ENCODE data around the gene ACBD4.

The ACBD4 gene

DNA sequence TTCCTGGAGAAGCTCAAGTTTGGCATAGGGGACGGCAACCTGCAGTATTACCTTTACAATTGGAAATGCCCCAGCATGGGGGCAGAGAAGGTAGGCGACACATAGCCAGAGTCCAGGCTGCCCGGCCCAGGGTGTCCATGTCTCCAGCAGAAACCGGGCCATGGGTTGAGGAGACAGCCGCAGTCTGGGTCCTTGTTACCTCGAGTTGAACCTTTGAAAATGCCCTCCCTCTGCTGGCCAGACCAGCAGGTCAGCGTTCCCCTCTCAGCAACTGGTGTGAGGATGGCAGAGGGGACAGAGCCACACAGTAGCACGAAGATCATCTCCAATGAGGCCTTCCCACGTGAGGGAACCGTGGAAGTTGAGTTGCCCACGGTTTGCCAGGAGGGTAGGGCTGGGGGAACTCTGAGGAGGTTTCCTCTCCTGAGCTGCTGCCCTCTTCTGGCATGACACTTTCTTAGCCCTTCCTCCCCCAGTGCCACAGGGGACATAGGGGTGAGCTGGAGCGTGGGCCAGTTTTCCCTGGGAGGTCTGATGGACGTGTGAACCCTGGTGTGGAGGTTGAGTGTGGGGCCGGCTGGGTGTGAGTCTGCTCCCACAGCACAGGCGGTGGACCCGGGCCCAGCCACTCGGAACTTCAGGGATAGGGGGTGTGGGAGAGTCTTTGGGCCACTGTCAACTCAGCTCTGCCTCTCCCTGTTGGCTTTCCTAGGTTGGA lies 30.4 kb upstream of the ACBD4 start:
- DNase-seq = no peak

DNA sequence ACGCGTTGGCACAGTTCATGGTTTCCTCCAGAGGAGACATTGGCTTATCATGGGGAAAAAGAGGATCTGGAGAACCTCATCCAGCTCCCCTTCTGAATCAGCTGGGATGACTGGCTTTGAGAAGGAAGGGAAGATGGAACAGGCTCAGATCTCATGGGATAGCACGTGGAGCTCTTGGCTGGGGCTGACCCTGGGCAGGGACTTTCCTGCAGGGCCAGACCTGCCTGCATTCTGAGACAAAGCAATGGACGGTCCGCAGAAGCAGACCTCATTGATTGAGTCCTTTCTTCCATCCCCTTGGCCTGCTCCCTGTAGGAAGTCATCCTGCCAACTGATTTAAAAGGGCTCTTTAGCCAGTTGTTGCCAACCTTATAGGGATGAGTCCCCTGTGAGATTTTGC lies 29.4 kb upstream of the ACBD4 start:
- DNase-seq = no peak

DNA sequence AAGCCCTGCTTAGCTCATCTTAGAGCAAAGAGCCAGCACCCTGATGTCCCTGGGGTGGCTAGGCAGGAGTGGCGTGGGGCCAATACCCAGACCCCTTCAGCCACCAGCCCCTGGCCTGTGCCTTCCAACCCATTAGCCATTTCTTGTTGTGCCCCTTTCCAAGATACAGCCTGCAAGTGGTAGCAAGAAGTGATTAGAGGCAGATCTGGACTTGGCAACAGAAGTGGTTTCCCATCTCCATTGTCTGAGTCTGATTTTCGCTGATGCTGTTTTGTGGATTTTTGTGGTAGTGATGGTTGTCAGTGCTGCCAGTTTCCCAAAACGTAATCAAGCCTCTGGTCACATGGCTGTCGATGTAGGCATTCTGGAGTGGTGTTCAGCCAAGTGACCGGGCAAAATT lies 28.9 kb upstream of the ACBD4 start:
- DNase-seq = no peak

DNA sequence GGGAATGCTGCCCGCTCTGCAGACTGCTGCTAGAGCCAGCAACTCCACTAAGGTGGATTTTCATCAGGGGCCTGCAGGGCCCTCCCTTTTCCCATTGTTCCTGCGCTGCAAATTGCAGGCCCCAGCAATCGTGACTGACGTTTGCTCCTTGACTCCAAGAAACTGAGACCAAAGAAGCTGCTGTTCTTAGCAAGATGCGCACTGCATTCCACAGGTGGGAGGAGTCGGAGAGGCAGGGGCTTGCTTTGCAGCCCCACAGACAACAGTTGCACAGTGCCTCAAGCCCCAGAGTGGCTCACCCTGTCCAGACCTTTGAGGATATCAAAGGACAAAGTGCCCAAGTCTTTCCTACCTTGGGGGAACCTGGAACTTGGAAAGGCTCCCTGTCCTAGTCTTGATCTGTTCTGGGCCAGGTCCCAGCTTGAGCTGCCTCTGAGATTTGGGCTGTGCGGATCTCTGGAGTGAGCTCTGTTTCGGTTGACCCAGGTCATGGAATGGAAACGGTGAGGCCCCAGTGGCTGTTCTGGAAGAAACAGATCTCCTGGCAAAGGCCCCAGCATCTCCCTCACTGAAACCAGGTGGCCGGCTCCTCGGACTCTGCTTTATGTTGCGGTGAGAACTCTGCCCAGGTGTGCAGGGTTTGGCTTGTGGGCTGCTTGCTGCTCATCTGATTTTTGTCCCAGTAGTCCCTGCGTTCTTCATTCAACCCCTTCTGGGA lies 28.0 kb upstream of the ACBD4 start:
- no peak for DNase-seq

DNA sequence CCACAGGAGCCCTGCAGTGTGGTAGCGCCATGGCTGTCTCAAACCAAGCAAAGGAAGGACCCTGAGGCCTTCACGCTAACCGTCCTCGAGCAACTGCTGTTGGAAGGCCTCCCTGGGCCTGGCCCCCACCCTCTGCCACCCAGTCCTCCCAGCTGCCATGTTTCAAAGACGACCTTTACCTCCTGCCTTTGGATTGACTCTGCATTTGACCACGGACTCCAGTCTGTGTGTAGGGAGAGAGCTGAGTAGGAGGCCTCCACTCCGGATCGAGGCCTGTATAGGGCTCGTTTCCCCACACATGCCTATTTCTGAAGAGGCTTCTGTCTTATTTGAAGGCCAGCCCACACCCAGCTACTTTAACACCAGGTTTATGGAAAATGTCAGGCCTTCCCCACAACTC lies 27.4 kb upstream of the ACBD4 start:
- DNase-seq = no peak

DNA sequence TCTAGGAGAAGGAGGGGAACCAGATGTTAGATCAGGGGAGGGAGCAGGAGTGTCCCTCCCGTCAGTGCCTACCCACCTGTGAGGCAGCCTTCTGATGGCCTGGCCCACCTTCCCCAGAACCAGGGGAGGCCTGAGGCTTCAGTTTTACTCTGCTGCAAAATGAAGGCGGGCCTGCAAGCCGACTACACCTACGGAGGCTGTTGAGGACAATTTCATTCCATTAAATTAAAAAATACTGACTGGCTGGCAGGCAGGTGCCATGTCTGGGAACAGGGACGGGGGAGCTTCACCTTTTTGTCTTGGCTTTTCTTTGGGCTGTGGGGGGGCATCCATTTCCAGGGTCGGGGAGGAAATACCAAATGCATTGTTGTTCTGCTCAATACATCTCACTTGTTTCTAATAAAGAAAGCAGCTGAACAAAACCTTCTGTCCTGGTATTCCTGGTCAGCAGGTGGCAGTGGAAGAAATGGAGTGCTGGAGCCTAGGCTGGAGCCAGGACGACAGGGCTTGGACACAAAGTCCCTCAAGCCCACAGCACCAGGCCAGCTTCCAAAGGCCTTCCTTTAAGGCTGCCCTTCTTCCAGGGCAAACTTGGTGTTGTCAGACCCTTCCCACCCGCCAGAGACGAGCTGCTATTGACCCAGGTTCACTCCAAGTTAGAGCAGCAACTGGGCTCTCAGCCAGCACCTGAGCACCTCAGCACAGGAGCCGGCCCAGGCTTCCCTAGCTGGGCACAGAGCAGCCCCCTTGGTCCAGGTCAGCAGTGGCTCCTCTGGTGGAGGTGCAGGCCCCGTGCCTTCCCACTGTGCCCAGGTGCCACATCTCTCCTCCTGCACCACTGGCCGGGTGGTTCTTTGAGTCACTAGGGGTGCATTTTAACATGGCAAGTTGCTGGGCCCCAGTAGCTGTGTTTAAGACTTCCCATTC lies 26.6 kb upstream of the ACBD4 start:
- DNase-seq = no peak

DNA sequence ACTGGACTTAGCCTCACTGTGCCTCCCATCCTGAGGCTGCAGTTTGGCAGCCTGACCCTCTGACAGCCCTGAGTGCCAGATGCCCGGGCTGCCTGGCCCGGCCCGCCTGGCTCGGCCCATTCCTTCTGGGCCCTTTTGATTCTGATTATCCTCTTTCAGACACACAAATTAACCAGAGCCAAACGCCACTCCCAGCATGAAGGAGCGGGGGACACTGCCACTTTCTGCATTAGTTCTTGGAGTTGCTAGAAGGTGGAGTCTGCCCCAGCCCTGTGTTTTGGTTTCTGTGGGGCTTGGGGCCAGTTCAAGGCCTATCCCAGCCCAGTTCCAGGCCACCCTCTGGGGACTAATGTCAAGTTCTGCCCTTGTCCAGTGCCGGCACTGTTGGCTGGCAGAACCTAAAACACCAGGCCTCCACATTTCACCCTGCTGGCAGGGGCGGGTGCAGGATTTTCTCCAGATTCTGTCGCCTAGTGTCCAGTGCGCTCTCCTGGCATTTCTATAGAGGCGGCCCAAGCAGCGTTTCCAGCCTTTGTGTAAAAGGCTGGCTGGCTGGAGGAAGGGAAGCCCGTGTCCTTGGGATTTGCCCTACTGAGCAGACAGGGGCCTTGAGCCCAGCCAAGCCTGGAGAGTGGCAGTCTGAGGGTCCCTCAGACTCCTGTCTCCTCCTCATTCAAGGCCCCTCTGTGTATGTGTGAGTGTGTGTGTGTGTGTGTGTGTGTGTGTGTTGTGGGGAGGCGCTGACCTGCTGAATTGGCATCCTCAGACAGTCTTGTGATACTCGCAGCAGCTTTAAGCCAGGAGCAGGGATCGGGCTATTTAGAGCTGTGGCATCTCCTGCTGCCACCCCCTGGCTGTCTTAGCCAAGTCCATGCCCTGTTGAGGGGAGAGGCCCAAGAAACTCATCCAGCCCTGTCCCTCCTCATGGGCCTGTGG lies 24.5 kb upstream of the ACBD4 start:
- no peak for DNase-seq

DNA sequence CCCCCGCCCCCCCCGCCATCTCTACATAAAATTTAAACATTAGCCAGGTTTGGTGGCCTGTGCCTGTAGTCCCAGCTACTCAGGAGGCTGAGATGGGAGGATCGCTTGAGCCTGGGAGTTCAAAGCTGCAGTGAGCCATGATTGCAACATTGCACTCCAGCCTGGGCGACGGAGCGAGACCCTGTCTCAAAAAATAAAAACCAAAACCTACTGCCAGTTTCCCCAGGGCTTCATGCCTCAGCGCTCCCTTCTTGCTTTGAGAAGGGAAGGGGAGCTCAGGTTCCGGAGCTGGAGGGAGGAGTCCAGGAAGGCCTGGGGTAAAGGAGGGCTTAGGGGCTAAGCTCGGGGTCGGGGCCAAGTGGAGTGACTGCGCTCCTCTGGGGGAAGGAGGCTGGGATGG lies 23.6 kb upstream of the ACBD4 start:
- DNase-seq = no peak

DNA sequence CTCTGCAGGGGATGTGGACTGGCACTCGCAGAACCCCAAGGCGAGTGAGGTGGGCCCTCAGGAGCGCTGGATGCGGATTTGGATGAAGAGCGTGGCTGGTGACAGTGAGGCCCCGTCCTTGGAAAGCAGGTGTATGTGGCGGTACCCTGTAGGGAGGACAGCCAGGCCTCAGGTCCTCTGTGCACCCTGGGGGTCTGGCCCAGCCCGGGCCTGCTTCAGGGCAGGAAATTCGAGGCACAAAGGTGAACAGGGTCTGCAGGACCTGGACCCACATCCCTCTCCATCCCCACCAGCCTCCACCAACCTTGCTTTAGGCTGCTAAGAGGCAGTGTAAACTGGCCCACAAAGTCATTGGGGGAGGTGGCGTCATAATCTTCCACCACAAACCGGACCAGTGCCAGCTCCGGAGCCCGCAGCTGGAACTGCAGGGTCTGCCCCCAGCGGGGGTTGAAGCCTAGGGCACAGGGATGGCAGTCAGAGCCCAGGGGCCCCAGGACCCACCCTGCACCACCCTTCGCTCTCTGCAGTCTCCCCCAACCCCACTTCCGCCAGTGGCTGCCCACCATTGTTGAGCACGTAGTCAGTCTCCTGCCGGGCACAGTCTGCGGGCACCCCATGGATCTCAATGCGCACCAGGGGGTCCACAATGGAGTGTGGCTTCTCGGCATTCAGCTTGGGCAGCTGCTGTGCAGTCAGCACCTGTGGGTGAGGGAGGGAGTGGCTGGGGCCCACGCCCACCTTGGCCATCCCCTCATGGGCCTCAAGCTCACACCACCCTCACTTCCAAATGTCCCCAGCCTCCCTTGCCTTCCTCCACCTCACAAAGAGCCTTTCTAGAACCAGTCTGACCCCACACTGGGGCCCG lies 22.7 kb upstream of the ACBD4 start:
- DNase-seq = no peak

DNA sequence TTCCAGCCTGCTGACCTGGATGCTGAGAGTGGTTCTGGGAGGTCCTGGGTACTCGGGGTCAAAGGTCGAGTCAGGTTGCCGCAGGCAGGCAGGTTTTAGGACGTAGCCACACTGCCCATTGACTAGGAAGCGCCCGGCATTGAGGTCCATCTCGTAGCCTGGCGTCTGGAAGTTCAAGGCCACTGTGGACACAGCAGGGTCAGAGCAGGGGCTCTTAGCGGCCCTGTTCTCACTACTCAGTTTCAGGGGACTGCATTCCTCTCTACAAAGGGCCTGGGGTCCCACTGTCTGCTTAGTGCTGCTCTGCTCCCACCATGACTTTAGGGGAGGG lies 22.1 kb upstream of the ACBD4 start:
- no peak for DNase-seq

DNA sequence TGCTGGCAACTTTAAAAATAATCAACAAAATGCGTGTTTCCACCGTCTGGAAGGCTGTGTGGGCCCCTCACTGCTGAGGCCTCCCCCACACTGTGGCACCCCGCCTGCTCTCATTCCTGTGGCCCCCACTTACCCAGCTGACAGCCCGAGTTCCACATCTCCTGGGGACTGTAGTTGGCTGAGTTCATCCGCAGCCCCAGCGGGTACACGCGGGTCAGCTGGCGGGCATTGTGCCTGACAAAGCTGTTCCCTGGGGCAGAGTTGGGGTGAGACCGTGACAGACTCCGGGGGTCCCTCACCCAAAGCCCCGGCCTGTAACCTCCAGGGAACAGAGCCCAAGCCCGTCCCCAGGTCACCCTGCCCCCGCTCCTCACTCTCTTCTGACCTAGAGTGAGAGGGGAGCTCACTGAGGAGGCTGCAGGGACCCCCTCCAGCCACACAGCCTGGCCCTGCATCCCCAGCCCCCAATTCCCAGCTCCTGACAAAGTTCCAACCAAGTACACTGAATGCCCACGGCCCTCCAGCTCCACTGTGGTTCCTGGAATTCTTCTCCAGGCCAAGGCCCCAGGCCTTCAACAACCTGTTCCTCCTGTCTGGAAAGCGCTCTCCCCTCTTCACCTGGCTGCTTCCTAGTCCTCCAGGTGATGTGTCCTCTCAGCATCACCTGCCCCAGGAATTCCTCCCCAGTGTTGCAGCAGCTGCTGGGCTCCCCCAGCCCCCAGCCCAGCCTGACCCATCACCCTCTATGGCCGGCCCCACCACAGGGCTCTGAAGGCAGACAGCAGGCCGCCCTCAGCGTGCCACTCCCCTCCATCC lies 21.2 kb upstream of the ACBD4 start:
- DNase-seq = no peak

DNA sequence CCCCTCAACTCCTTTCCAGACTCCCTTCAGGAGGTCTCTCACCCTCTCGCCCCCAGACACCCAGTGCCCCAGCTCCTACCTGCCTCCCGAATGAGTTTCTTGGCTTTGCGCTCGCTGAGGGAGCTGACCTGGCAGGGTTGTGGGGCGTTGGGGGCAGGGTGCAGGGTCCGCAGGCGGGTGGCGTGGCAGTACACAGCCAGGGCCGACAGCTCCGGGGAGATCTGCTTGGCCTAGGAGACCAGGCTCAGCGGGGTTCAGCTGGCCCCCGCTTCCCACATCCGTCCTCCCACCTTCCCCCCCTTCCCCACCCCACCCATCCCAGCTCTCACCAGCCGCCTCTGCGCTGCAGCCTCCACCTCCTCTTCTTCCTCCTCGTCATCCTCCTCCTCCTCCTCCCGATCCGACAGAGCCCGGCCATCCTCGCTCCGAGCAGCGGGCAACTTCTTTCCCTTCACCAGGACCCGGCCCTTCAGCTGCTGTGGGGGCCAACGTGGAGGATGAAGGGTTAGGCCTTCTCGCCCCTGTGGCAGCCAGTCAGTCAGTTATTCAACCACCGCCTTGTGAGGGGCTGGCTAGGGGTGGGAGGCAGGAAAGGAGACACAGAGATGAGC lies 20.4 kb upstream of the ACBD4 start:
- DNase-seq = no peak

DNA sequence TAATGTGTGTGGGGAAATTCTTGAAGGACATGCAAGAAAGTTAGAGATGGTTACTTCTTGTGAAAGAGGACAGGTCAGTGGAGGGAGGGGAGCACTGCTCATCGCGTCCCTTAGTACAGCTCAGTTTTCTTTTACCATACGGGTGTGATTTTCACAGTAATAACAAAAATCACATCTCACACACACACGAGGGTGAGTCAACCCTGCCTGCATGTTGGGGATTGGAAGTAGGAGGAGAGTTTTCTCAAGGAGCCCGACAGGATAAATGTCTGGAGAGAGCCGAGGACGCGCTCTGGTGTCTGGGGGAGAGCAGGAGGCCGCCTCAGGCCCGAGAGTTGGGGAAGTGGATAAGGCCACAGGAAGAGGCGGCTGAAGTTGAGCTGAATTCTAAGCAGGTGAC lies 19.6 kb upstream of the ACBD4 start:
- no peak for DNase-seq

DNA sequence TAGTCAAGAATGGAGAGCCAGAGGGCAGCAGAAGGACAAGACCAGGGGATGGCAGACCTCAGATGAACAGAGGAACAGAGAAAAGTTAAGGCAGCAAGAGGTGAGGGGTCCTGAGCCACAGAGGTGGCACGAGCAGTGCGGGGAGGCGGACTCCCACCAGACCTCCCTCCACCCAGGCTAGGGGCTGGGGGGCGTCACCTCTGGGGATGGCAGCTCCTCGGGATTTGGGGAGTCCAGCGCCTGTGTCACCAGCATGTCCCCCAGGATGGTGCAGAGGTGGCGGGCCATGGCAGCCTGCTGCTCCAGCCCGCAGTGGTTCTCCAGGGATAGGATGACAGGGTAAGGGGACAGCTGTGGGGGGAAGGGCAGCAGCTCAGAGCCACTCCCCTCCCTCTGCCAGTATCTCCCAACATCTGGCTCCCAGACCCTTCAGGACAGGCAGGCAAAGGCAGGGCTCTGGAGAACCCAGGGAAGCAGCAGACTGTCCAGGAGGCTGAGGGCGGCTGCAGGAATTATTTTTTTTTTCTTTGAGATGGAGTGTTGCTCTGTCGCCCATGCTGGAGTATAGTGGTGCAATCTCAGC lies 19.0 kb upstream of the ACBD4 start:
- DNase-seq = no peak

DNA sequence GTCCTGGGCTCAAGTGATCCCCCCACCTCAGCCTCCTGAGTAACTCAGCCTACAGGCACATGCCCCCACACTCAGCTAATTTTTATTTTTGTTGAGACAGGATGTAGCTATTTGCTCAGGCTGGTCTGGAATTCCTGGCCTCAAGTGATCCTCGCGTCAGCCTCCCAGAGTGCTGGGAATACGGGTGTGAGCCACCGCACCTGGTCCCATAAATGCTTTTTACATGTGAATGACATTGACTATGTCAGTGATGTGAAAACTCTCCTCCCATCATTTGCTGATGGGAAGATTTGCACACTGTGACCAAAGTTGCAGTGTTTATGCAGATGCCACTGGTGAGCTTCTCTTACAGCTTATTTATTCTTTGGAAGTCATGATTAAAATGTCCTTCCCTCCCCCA lies 18.2 kb upstream of the ACBD4 start:
- no peak for DNase-seq

DNA sequence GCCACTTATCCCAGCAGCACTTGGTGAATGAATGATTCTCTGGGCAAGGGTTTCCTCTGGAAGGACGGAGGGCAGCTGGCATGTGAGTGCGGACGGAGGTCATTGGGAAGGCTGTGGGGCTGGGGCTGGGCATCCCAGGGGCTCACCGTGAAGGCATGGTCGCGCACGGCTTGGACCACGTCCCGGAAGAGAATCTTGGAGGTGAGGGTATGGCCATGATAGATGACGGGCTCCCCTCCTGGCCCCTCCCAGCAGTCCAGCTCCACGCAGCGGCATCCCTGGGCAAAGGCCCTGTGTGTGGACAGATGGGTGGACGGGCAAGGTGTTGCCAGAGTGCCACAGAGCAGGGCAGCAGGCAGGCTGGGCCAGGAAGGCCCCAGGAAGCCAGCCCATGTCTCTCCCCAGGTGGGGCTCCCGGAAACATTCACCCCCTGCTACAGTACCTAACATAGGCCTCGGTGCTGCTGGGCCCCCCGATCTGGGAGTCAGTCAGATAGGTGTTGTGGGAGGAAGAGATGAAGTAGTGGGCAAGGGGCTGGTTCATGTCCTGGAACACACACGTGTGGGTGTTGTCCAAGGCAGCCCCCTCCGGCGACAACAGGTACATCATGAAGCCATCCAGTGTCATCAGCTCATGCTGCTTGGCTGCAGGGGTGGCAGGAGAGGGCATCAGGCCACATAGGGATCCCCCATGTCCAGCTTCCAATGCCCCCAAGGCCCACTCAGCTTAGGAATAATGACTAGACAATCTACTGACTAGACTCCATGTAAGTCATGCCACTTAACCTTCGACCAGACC lies 17.4 kb upstream of the ACBD4 start:
- no peak for DNase-seq

DNA sequence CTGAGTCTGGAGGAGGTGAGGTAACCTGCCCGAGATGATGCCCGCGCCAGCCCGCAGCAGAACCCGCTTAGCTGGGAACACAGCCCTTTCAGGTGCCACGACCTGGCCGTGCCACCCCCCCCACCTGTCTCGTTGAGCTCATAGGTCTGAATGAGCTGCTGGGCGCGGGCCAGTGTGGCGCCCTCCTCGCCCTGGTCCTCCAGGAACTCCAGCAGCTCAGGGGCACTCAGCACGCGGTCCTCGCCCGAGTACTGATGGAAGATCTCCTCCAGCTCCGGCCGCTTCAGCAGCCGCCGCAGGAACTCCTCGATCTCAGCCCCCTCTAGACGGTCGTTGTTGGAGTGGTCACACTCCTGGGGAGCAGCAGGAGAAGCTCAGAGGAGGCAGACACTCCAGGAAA lies 16.8 kb upstream of the ACBD4 start:
- DNase-seq = no peak

DNA sequence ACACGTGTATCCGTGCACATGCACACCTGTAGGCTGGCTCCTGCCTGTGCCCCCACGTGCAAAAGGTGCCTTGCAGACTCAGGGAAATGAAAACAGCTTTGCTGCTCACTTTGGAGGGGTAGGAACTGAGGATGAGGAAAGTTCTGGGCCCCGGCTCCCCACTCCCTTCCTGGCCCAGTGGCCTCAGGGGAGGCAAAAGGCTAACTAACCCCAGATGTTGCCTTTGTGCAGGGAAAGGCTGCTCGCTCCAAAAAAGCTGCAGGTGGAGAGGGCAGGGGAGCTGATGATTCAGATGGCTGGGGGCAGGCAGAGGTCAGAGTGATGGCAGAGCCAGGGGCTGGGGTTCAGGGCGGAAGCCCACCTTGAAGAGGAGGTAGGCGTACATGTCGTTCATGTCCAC lies 15.5 kb upstream of the ACBD4 start:
- no peak for DNase-seq

DNA sequence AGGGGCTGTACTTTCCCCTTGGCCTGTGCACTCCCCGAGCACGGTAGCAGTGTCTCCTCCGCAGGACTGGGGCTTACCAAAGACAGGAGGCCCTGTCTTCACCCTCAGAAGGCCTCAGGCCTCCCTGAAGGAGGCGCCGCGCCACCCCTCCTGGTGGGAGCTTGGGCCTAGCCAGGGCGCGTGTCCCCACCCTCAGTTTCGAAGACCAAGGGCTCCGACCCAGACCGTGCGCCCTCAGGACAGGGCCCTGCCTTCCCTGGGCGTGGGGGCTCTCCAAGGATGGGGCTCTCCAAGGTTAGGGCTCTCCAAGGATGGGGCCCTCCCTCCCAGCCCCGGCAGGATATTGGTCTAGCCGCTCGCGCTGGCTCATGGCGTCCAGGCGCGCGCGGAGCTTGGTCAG lies 14.9 kb upstream of the ACBD4 start:
- DNase-seq = no peak
